Tibial nerve (tissue), 4 donors: Measurements from ENCODE around the gene WDR82. TPM values are rescaled to one million over a fixed set of nuclear protein-coding genes. Genes with fewer than 3 reads are reported as not detected.

Source experiments
- DNase-seq, 2 donors: peaks; one replicate each; pipeline ENCODE4 v3.0.0-alpha.2; 2019; ENCODE audit warnings: low spot score in 2 of 2
- H3K27ac ChIP-seq, 4 donors: fragments of 200-600 bp; sonication (generic) in 3 of 4; one replicate each; pipeline ENCODE4 v1.5.1; 2017 to 2019; ENCODE audit warnings: mild to moderate bottlenecking in 1 of 4
- H3K27me3 ChIP-seq, 2 donors: fragments of 200-600 bp; sonication (generic) in 1 of 2; one replicate each; pipeline versions ENCODE4 v1.5.1 to v1.6.0; 2017 to 2019
- H3K36me3 ChIP-seq, 3 donors: fragments of 200-600 bp; sonication (generic); one replicate each; pipeline ENCODE4 v1.5.1; 2018 to 2019
- H3K4me1 ChIP-seq, 4 donors: fragments of 200-600 bp; sonication (generic) in 3 of 4; one replicate each; pipeline ENCODE4 v1.5.1; 2017 to 2019
- H3K4me3 ChIP-seq, 4 donors: fragments of 200-600 bp; sonication (generic) in 3 of 4; one replicate each; pipeline ENCODE4 v1.5.1; 2017 to 2019; ENCODE audit warnings: mild to moderate bottlenecking in 1 of 4, moderate library complexity in 1 of 4
- H3K9me3 ChIP-seq, 4 donors: fragments of 200-600 bp; sonication (generic) in 3 of 4; one replicate each; pipeline ENCODE4 v1.5.1; 2017 to 2019
- EP300 ChIP-seq, 2 donors: sonication (generic); formaldehyde crosslinking; IDR thresholded peaks; one replicate each; pipeline ENCODE4 v1.6.1; 2017; ENCODE audit warnings: antibody characterized with exemption in 2 of 2, mild to moderate bottlenecking in 1 of 2
- POLR2A ChIP-seq, 2 donors: fragments of 450-650 bp; IDR thresholded peaks; one replicate each; pipeline ENCODE4 v1.6.1; 2017; ENCODE audit warnings: antibody characterized with exemption in 2 of 2, mild to moderate bottlenecking in 2 of 2, moderate library complexity in 2 of 2
- WGBS, 2 donors: methylation state at CpG; one replicate each; pipeline ENCODE4 v1.1.5; 2018; 5-methylcytosine and 5-hydroxymethylcytosine counted together
- total RNA-seq, 4 donors: library from RNA; depleted of rRNA; stranded (reverse); fragments of >200 nt; gene quantifications; one replicate each; pipeline ENCODE4 v1.1.0, GENCODE V29; 2016
- TF ChIP-seq, protein P1 (sequence below), 5 experiments: fragments of 200-600 bp in 3 of 5; fragments of 450-650 bp in 2 of 5; sonication (generic) in 3 of 5; IDR thresholded peaks; one replicate each; pipeline ENCODE4 v1.5.1; 2016 to 2019; ENCODE audit warnings: antibody characterized with exemption in 5 of 5, mild to moderate bottlenecking in 3 of 5, moderate library complexity in 2 of 5

Gene WDR82
- total RNA-seq, 4 donors from 2014 or later = 42.1 to 52.9 (median 48.6) TPM

DNA sequence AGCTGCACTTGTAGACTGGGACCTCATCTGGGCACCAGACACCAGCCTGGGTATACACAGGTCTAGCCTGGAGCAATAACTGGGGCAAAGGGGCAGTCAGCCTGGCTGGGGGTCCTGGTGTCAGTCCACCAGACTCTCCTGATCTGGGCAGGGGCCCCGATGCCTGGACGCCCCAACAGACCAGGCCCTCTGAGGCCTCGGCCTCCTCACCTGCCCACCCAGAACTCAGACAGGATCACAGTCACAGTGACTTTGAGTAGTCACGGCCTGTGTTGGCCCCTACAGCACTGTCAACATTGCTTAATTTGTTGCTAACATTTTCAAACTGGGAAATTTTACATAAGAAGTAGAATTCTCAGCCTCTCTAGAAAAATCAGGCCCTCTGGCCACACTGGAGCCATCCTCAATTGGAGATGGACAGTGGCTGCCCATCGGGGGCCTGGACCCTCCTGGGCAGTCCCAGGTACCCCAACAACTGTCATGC is 45.3 kb downstream of the WDR82 start:
- 85 to 94% methylated on average over 5 of the region's 5 CpGs for WGBS, 2 donors
- H3K4me3 ChIP-seq = no peak overlapping the region
- TF ChIP-seq EP300 (IDR thresholded peaks at IDR 0.05) (no peak), POLR2A (IDR thresholded peaks at IDR 0.05) (no peak)
- TF ChIP-seq, protein P1, sequence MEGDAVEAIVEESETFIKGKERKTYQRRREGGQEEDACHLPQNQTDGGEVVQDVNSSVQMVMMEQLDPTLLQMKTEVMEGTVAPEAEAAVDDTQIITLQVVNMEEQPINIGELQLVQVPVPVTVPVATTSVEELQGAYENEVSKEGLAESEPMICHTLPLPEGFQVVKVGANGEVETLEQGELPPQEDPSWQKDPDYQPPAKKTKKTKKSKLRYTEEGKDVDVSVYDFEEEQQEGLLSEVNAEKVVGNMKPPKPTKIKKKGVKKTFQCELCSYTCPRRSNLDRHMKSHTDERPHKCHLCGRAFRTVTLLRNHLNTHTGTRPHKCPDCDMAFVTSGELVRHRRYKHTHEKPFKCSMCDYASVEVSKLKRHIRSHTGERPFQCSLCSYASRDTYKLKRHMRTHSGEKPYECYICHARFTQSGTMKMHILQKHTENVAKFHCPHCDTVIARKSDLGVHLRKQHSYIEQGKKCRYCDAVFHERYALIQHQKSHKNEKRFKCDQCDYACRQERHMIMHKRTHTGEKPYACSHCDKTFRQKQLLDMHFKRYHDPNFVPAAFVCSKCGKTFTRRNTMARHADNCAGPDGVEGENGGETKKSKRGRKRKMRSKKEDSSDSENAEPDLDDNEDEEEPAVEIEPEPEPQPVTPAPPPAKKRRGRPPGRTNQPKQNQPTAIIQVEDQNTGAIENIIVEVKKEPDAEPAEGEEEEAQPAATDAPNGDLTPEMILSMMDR (IDR thresholded peaks at IDR 0.05) = no peak
- peaks cover 0 to 63% (median 24%) of the 10 kb centered on the region in 4 donors for H3K4me1 ChIP-seq
- peak overlapping the region in 1 of 4 donors; percentile 20 for H3K27ac ChIP-seq
- H3K36me3 ChIP-seq = peaks cover 0 to 71% (median 25%) of the 10 kb centered on the region in 3 donors
- DNase-seq = no peak
- H3K9me3 ChIP-seq = no peaks in the 10 kb centered on the region
- no peaks in the 10 kb centered on the region for H3K27me3 ChIP-seq

DNA sequence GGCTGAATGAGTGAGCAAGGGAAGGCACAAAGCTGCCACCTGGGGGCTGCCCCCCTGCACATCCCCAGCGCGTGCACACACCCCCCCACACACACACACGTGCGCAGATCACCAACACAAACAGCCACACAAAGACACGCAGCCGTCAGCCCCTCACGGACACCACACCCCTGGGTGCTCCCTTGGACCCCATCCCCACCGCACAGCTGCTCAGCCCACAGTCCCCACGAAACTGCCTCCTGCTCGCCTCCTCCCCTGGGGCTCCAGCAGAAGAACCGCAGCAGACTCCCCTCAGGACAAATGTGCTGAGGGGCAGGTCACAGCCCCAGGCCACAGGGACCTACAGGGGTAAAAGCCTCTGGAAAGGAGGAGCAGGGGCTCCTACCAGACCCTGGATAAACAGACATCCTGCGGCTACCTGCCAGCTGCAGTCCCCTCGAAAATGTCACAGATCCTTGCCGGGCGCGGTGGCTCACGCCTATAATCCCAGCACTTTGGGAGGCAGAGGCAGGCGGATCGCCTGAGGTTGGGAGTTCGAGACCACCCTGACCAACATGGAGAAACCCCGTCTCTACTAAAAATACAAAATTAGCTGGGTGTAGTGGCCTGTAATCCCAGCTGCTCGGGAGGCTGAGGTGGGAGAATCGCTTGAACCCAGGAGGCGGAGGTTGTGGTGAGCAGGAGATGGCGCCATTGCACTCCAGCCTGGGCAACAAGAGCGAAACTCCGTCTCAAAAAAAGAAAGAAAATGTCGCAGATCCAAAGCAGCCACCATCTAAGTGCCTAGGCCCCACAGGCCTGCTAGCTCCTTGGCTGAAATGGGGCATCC is 46.0 kb downstream of the WDR82 start:
- TF ChIP-seq EP300 (IDR thresholded peaks at IDR 0.05) = no peak
- TF ChIP-seq POLR2A (IDR thresholded peaks at IDR 0.05) = no peak
- TF ChIP-seq, protein P1 (IDR thresholded peaks at IDR 0.05) = no peak
- peaks cover 0 to 57% (median 18%) of the 10 kb centered on the region in 4 donors for H3K4me1 ChIP-seq
- peaks cover 0 to 77% (median 25%) of the 10 kb centered on the region in 3 donors for H3K36me3 ChIP-seq
- no peaks in the 10 kb centered on the region for H3K9me3 ChIP-seq
- no peak for DNase-seq
- no peak overlapping the region for H3K4me3 ChIP-seq
- H3K27ac ChIP-seq = peak overlapping the region in 1 of 4 donors; percentile 20
- no peaks in the 10 kb centered on the region for H3K27me3 ChIP-seq
- WGBS, 2 donors = 75 to 79% methylated on average over 27 to 28 of the region's 28 CpGs

DNA sequence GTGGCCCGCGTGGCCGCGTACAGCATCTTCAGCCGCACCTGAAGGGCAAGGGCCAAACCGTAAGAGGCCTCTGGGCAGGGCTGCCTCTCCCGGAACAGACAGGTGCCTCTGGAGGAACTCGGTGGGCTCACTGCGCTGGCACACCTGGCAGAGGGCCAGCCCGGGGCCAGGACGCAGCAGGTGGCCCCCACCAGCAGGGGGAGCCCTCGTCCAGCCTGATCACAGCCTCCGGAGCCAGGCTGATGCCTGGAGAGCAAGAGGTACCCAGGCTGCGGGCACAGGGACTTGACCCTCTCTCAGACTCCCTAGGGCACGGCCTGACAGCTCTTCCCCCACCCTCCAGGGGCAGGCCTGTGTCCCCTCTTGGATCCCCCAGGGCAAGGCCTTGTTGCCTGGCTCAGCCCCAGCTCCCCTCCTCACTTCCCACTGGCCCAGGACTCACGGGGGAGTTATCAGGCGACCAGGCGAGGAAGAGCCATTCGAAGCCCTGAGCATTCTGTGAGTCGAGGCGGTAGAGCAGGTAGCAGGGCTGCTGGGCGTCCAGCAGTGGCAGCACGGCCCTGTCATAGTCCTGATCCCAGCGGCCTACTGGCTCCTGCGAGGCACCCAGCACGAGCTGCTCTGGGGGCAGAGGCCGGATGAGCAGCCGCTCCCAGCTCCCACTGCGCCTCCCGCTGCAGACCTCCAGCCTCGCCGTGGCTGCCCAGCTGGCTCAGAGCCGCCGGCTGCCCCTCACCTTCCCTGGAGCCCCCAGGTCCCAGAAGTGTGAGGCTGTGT is 46.8 kb downstream of the WDR82 start:
- Histone ChIP-seq H3K27me3 (no peaks in the 10 kb centered on the region), H3K9me3 (no peaks in the 10 kb centered on the region), H3K4me1 (peaks cover 0 to 49% (median 10%) of the 10 kb centered on the region in 4 donors), H3K4me3 (no peak overlapping the region), H3K36me3 (peaks cover 0 to 84% (median 25%) of the 10 kb centered on the region in 3 donors), H3K27ac (peak overlapping the region in 1 of 4 donors; percentile 5)
- 65 to 68% methylated on average over 22 to 30 of the region's 34 CpGs for WGBS, 2 donors
- peak; percentile 45 to 60 for DNase-seq
- TF ChIP-seq, protein P1 (IDR thresholded peaks at IDR 0.05) = peak; percentile 73 to 92 (median 90)
- TF ChIP-seq POLR2A (IDR thresholded peaks at IDR 0.05) (no peak), EP300 (IDR thresholded peaks at IDR 0.05) (peak in 1 of 2 donors; percentile 17)

DNA sequence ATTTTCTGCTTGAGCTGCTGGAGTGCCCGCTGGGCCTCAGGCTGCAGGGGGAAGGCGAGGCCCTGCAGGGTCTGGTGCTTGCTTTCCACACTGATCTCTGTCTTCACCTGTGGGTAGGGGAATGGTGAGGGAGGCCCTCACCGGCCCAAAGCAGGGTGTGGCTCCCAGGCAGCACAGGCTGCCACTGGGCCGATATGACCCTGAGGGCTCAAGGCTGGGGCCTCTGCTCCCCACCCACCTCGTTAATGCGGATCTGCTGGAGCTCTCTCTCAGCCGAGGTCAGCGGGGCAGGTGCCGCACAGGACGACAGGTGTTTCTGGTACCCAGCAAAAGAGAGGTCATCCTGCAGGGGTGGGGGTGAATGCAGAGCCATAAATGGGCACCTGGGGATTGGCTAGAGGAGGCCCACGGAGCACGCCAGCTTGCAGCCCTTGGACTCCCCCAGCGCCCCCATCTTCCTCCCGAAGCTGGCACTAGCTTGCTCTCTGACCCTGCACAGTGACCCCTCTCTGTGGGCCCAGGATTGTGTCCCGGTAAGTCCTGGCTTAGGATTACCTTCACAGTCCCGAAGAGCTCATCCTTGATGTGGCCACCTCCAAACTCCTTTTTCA is 47.5 kb downstream of the WDR82 start:
- H3K4me3 ChIP-seq = no peak overlapping the region
- DNase-seq = no peak
- H3K27me3 ChIP-seq = no peaks in the 10 kb centered on the region
- H3K9me3 ChIP-seq = no peaks in the 10 kb centered on the region
- H3K4me1 ChIP-seq = peaks cover 0 to 42% (median 8%) of the 10 kb centered on the region in 4 donors
- TF ChIP-seq, protein P1 (IDR thresholded peaks at IDR 0.05) = no peak
- no peak for TF ChIP-seq EP300 (IDR thresholded peaks at IDR 0.05)
- no peak for TF ChIP-seq POLR2A (IDR thresholded peaks at IDR 0.05)
- H3K36me3 ChIP-seq = peaks cover 0 to 84% (median 25%) of the 10 kb centered on the region in 3 donors
- H3K27ac ChIP-seq = no peak overlapping the region
- 79 to 91% methylated on average over 16 of the region's 16 CpGs for WGBS, 2 donors
